Activated T-helper 1 cell treated with Interleukin-2 at 50 U/mL for 16 hours (primary cell): Measurements from ENCODE around the gene SALL2.

Source experiments
- DNase-seq: peaks from one replicate; pipeline ENCODE4 v3.0.0-alpha.2; 2020; ENCODE audit warnings: low read depth

The SALL2 gene

GRCh38 chr14:21476925-21477681 lies 49.0 kb downstream of the SALL2 start, which contains the start of the genes RAB2B and TOX4:
Gene RAB2B (minus strand): TSS chr14:21476959. CDS start chr14:21476872, 87 bp downstream.
Gene TOX4 (plus strand): TSS chr14:21477195. CDS start chr14:21477279, 84 bp downstream.
- DNase-seq = peak; percentile 92

DNA sequence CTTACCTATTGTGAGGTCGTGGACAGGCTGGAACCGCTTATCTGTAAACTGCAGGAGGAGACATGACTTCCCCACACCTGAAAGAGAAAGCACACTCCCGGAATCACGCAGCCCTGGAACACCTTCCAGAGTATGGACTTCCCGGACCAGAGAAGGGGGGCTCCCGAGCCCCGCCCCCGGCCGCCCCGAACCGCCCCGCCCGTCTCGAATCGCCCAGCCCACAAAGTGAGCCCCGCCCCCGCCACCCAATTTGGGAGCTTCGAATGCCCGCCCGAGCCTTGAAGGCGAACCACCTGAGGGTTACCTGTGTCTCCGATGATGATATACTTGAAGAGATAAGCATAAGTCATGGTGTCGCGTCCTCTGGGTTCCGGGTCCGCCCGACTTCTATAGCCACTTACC lies 49.6 kb downstream of the SALL2 start:
- DNase-seq = peak; percentile 75

DNA sequence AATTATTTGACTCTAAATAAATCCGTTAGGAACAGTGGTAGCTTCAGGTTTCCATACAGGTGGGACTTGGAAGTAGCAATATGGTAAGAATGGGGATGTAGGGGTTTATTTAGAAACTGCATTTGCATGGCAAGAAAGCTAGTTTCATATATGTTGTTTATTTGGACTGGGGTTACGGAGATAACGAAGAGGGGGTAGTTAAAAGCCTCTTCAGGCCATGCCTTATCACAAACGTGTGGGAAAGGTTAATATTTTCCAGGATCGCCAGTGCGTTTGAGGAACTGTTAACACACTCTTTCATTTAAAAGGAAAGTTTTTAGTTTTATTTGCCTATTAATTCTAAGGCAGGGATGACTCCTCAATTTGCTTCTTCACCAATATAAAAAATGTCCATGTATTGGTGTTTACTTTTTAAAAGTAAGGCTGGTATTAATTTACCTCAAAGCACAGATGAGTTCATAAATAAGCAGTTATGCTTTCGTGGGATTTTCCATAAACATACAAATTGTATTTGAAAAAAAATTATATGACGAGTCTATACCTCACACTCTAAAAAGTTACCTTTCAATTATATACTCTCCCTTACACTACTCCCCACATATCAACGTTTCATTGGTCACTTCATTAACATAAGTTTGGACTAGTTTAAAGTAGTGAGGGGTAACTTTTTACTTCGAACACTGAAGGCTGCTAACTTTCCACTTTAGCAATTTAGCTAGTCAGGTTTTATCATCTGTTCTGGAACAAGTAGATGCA lies 50.2 kb downstream of the SALL2 start:
- DNase-seq = no peak
